NCI-H524 (cell line): Measurements from ENCODE around the gene MED16.

Source experiments
- DNase-seq, 2 experiments: peaks; one replicate each; lab custom pipeline; 2025; lab: John Stamatoyannopoulos, UW

MED16 gene

DNA sequence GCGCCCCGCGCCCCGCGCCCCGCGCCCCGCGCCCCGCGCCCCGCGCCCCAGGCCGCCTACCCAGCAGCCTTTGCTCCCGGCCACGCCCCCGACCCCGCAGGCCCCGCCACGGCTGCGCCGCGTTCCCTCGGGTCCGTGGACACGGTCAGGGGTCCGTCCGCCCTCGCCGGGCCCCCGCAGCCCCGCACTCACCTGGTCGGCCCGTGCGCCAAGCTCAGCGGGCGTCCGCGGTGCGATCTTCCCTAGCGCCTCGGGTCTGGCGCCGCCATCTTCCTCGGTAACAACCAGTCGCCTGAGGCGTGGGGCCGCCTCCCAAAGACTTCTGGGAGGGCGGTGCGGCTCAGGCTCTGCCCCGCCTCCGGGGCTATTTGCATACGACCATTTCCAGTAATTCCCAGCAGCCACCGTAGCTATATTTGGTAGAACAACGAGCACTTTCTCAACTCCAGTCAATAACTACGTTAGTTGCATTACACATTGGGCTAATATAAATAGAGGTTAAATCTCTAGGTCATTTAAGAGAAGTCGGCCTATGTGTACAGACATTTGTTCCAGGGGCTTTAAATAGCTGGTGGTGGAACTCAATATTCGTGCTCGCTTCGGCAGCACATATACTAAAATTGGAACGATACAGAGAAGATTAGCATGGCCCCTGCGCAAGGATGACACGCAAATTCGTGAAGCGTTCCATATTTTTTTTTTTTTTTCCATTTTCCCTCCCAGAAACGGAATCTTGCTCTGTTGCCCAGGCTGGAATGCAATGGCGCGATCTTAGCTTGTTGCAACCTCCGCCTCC, at the start of gene MED16, which contains the start of gene RNU6-9:
Gene MED16, minus strand, starts transcription at position 294 of the 796 bp plus-strand sequence. CDS start 2,056 bp downstream, outside the sequence.
Gene RNU6-9, plus strand, starts transcription at position 591 of the 796 bp plus-strand sequence.
- peak; percentile 75 to 95 for DNase-seq

DNA sequence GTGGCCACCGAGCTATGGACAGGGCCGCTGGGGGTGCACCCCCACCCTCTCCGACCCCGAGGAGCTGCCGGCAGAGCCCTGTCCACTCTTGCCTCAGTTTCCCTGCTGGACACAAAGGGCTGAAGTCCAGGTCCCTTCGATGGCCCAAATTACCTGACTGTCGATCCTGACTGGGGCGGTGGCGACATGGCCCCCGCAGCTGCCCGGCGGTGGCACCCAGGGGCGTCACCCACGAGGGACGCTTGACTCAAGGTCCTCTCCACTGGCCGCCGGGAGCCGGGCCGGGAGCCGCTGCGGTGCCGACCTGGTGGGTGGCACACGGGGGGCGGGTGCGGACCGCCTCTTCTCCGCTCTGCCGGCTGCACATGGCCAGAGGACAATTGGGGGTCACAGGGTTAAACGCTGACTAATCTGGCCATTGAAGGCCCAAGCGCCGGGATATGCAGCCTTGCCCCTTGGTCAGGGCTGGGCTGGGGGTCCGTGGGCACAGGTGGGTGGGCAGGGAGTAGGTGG, 49.2 kb upstream of the MED16 start:
- no peak for DNase-seq

DNA sequence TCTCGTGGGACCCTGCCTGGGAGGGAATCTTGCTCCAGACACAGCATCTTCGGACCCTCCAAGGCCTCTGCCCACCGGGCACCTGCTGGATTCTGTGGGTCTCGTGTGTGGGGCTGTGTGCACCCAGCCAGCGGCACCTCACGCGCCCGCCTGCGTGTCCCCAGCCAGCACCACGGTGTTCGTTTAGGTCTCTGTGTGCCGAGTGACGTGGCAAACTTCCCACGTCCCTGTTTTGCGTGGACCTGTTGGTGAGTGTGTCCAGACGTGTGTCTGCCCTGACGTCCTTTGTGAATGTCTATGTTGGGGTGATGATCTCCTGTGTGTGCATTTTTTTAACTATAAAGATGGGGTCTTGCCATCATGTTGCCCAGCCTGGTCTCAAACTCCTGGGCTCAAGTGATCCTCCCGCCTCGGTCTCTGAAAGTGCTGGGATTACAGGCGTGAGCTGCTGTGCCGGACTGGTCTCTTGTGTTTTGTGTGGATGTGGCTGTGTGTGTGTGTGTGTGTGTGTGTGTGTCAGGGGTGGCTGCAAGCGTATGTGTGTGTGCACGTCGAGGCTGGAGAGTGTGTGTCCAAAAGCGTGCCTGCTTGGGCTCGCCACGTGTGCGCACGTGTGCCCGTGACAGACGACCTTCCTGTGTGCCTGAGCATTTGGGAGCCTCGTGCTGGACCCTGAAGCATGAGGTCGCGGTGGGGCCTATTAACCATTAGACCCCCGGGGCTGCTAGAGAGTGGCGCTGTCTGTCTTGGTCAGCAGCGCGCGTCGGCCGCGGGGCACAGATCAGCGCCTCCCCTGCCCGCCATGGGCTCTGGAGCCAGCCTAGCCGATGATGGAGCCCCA, 48.5 kb upstream of the MED16 start:
- DNase-seq = no peak

- DNase-seq = peak; percentile 36 to 64
Measured at GRCh38 chr19:940591-941291, 47.8 kb upstream of the MED16 start.

DNA sequence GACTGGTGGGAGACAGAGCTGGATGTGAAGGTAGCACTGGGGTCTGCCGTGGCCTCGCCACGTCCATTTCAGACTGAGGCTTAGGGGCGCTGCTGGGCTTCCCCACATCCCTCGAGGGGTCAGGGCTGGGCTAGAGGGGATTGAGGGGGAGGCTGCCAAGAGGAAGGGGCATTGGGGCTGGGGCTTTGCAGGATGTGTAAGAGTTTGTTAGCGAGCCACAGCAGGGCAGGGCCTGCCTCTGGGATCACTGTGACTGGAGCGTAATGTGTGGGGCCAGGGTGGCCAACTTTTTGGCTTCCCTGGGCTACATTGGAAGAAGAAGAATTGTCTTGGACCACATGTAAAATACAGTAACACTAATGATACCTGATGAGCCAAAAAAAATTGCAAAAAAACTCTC, 46.9 kb upstream of the MED16 start:
- DNase-seq = no peak

GRCh38 chr19:939439-939838, 46.5 kb upstream of the MED16 start:
- DNase-seq = no peak

DNA sequence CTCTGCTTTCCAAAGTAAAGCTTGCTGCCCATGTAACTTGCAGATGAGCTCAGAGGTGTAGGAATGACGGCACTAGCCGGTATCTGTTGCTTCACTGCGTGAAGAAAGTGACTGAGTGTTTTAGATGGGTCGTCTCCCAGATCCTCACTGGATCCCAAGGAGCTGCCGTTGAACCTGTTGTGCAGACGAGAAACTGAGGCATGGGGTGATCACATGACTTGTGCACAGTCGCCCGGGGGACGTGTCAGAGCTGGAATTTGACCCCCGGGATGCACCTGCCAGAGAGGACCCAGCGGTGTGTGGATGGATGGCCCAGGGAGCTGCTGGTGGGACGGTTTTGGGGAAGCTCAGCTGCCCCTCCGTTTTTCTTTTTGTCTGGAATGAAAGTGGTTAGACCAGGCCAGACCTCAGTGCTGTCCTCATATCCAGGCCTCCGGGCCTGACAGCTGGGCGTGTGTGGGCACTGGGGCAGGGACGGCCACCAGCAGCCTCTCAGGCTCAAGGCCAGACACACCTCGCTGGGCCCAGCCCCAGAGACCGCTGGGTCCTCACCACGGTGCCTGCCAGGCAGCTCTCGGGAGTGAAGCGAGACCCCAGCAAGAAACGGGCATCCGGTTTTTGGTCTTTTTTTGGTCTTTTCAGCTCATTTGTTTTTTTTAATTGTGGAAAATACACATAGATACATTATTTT, 45.4 kb upstream of the MED16 start:
- DNase-seq = no peak

DNA sequence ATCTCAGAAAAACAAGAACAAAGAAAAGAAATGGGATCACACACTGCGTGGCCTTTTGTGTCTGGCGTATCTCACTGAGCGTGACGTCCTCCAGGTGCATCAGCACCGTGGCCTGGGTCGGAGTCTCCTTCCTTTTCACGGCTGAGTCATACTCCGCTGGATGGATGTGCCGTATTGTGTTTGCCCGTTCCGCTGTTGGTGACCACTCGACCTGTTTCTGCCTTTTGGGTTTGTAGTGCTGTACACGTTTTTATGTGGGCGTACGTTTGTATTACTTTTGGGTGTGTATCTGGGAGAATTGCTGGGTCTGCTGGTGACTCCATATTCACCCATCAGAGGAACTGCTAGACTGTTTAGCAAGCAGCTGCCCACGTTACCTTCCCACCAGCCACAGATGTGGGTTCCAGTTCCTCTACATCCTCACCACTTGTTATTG, 44.3 kb upstream of the MED16 start:
- DNase-seq = no peak

DNA sequence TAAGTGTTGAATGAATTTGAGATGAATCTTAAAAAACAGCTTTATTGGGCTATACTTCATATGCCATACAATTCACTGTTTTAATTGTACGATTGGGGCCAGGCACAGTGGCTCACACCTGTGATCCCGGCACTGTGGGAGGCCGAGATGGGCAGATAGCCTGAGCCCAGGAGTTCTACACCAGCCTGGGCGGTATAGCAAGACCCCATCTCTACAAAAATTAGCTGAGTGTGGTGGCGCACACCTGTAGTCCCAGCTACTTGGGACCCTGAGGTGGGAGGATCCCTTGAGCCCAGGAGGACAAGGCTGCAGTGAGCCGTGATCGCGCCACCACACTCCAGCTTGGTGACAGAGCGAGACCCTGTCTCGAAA, 43.2 kb upstream of the MED16 start:
- no peak for DNase-seq

- DNase-seq = peak; percentile 72 to 77
Measured at GRCh38 chr19:934865-935479, 42.0 kb upstream of the MED16 start.

GRCh38 chr19:934197-934840, 41.3 kb upstream of the MED16 start:
- DNase-seq = no peak

GRCh38 chr19:933553-933882, 40.5 kb upstream of the MED16 start:
- no peak for DNase-seq

DNA sequence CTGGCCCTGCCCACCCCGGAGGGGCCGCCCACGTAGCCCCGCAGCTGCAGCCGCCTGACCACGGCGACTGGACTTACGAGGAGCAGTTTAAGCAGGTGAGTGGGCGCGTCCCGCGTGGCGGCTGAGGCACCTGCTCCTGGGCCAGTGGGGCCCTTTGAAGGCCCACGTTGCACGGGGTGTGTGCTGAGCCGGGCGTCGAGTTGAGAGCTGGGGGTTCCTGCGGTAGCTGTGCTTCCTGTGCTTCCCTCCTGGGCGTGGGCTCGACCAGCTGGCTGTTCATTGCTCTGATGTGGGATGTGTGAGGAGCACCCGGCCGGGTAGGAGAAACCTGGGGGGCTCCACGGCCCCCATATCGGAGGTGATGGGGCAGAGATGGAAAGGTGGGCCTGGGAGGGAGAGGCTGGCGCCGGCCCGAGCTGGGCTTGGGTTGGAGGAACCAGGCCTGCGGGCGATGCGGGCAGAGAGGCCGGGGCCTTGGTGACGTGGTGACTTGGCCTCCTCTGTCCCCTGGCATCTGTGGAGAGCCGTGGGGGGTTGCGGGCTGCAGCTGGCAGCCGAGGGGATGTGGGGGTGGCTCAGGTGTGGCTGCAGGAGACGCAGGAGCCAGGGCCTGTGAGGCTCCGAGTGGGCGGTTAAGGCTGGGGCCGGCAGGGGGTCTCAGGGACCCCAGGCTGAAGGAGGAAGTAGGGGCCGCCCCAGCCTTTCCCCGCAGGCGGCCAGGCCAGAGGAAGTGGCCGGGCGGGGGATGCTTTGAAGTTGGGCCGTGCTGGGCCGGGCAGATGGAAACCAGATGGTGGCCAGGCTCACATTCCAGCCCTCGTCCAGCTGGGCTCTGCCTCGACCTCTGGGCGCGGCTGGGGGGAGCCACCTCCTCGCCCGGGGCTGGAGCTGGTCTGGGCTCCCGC, 39.9 kb upstream of the MED16 start:
- peak; percentile 50 to 77 for DNase-seq

DNA sequence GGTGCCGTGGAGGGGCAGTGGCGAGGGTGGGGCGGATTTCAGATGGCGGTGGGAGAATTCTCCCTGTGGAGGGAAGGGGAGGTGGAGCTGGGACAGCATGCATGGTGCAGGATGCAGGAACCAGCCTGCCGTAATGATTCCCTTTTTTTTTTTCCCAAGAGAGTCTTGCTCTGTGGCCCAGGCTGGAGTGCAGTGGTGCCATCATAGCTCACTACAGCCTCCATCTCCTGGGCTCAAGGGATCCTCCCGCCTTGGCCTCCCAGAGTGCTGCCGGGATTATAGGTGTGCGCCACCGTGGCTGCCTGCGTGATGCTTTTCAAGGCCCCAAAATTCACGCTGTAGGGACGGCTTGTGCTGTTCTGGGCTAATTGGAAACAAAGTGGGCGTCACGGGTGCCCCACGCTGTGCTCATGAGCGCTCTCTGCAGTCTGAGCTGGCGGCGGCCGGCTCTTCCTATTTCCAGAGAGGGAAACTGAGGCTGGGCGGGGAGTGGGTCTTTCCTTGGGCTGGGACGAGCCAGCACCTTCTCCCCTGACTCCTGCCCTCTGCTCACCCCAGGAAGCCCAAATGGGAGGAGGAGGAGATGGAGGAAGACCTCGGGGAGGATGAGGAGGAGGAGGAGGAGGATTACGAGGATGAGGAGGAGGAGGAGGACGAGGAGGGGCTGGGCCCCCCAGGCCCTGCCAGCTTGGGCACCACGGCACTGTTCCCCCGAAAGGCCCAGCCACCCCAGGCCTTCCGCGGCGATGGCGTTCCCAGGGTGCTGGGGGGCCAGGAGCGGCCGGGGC, 39.1 kb upstream of the MED16 start:
- DNase-seq = no peak

DNA sequence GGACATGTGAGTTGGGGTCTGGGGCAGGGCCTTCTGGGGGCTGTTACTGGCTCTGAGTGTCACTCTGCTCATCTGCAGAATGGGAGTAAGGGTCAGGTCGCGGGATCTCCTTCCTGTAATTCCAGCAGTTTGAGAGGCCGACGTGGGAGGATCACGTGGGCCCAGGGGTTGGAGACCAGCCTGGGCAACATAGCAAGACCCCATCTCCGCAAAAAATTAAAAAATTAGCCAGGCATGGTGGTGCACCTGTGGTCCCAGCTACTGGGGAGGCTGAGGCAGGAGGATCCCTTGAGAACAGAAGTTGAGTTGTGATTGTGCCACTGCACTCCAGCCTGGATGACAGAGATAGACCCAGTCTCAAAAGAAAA, 36.9 kb upstream of the MED16 start:
- no peak for DNase-seq

DNA sequence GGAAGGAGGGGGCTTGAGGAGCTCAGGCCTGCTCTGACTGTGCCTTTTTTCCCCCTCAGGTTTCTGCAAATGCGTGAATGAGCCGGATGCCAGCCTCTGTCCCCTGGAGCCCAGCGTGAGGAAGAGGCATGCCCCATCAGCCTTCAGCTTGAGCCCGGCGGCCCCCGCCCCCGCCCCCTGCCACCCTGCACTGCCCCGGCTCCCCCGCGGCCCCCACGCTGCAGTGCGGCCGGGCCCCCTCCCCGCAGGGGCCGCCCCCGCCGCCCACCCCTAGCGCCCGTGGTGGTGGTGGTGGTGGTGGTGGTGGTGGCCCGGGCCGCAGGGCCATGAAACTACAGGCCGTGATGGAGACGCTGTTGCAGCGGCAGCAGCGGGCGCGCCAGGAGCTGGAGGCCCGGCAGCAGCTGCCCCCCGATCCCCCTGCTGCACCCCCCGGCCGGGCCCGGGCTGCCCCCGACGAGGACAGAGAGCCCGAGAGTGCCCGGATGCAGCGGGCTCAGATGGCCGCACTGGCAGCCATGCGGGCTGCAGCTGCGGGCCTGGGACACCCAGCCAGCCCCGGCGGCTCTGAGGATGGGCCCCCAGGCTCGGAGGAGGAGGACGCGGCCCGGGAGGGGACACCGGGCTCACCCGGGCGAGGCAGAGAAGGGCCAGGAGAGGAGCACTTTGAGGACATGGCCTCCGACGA, 36.4 kb upstream of the MED16 start:
- no peak for DNase-seq

- DNase-seq = no peak
Measured at GRCh38 chr19:928471-929202, 35.6 kb upstream of the MED16 start.
